CD4-positive, CD25-positive, alpha-beta regulatory T cell (primary cell): ENCODE results near the gene AADACL3. TPM values are rescaled to one million over a fixed set of nuclear protein-coding genes. Genes with fewer than 3 reads are reported as not detected.
"Not testable (repeated sequence)": the region's sequence is repeated elsewhere in the genome, so short reads cannot be mapped to it uniquely, and the experiment has no call there.

Source experiments
- ATAC-seq, 2 donors: fragments of 150-1000 bp; cut with Tn5 transposase; one replicate each; pipeline ENCODE4 v1.10.0; 2021; ENCODE audit warnings: low read depth in 2 of 2, moderate number of reproducible peaks in 2 of 2, moderate library complexity in 1 of 2
- DNase-seq, 3 donors: peaks; one replicate each; pipeline versions ENCODE4 v3.0.0 to v3.0.0-alpha.2; 2012 to 2022; ENCODE audit warnings: mixed read lengths in 1 of 3
- H3K27ac ChIP-seq: one replicate; pipeline ENCODE4 v1.7.0; 2013; ENCODE audit warnings: mild to moderate bottlenecking, low read length; ENCODE audit not compliant: insufficient read depth, poor library complexity, severe bottlenecking
- H3K27me3 ChIP-seq: one replicate; pipeline ENCODE4 v1.7.0; 2013; ENCODE audit warnings: low read length; ENCODE audit not compliant: control insufficient read depth, insufficient read depth
- H3K36me3 ChIP-seq: one replicate; pipeline ENCODE4 v1.7.0; 2013; ENCODE audit warnings: mild to moderate bottlenecking, low read length, moderate library complexity; ENCODE audit not compliant: control insufficient read depth, insufficient read depth
- H3K4me1 ChIP-seq: 2 replicates; pipeline ENCODE4 v1.7.0; 2013; ENCODE audit warnings: mild to moderate bottlenecking, low read length; ENCODE audit not compliant: insufficient read depth, control insufficient read depth, poor library complexity, severe bottlenecking
- H3K4me3 ChIP-seq: one replicate; pipeline ENCODE4 v1.7.0; 2013; ENCODE audit warnings: low read depth, mild to moderate bottlenecking, low read length, moderate library complexity
- H3K9me3 ChIP-seq, 2 experiments: 1 replicate in 1 of 2; 2 replicates in 1 of 2; pipeline ENCODE4 v1.7.0; 2013; ENCODE audit warnings: low read length in 2 of 2, mild to moderate bottlenecking in 1 of 2, moderate library complexity in 1 of 2; ENCODE audit not compliant: control insufficient read depth in 2 of 2
- H3K27ac Mint-ChIP-seq, 3 donors: one replicate each; pipeline ENCODE4 v1.8.0; 2020 to 2022; ENCODE audit warnings: mild to moderate bottlenecking in 3 of 3, mixed read lengths in 3 of 3, moderate library complexity in 2 of 3
- H3K27me3 Mint-ChIP-seq: one replicate; pipeline ENCODE4 v1.8.0; 2022; ENCODE audit warnings: mild to moderate bottlenecking, mixed read lengths
- H3K36me3 Mint-ChIP-seq: one replicate; pipeline ENCODE4 v1.8.0; 2020; ENCODE audit warnings: mixed read lengths
- H3K4me1 Mint-ChIP-seq, 4 donors: one replicate each; pipeline ENCODE4 v1.8.0; 2020 to 2022; ENCODE audit warnings: mixed read lengths in 4 of 4, mild to moderate bottlenecking in 1 of 4
- H3K4me3 Mint-ChIP-seq, 4 donors: one replicate each; pipeline ENCODE4 v1.8.0; 2020 to 2022; ENCODE audit warnings: mild to moderate bottlenecking in 4 of 4, mixed read lengths in 4 of 4, moderate library complexity in 3 of 4
- H3K9me3 Mint-ChIP-seq, 7 donors: one replicate each; pipeline ENCODE4 v1.8.0; 2020 to 2022; ENCODE audit warnings: mixed read lengths in 7 of 7, mild to moderate bottlenecking in 3 of 7, moderate library complexity in 2 of 7
- polyA plus RNA-seq, 4 donors: library from polyadenylated mRNA; unstranded; fragments of 300-500 nt; fragmentation: Illumina TruSeq; gene quantifications; one replicate each; pipeline ENCODE4 v1.2.3, GENCODE V29; 2021
- total RNA-seq: library from RNA; stranded (reverse); gene quantifications from one replicate; pipeline ENCODE4 v1.2.3, GENCODE V29; 2022

The AADACL3 gene
- total and polyA plus RNA-seq, 5 donors from 2014 or later, result not detected

GRCh38 chr1:12709091-12709491, 6.8 kb upstream of the AADACL3 start:
- Histone ChIP-seq H3K36me3 (no peaks in the 10 kb centered on the region), H3K27ac (no peak overlapping the region), H3K4me1 (no peaks in the 10 kb centered on the region), H3K4me3 (no peak overlapping the region), H3K9me3 (peaks cover 0 to 6% of the 10 kb centered on the region in 2 experiments), H3K27me3 (no peaks in the 10 kb centered on the region)
- H3K36me3 Mint-ChIP-seq, result no peaks in the 10 kb centered on the region
- H3K27ac Mint-ChIP-seq, result no peak overlapping the region
- H3K4me3 Mint-ChIP-seq, result no peak overlapping the region
- DNase-seq, result no peak
- peaks cover 0 to 12% (median 3%) of the 10 kb centered on the region in 7 donors for H3K9me3 Mint-ChIP-seq
- no peaks in the 10 kb centered on the region for H3K4me1 Mint-ChIP-seq
- peaks cover 22% of the 10 kb centered on the region for H3K27me3 Mint-ChIP-seq
- no peak for ATAC-seq

GRCh38 chr1:12709696-12710095, 6.2 kb upstream of the AADACL3 start:
- Histone ChIP-seq H3K36me3 (no peaks in the 10 kb centered on the region), H3K27ac (no peak overlapping the region), H3K4me1 (no peaks in the 10 kb centered on the region), H3K27me3 (no peaks in the 10 kb centered on the region), H3K4me3 (no peak overlapping the region), H3K9me3 (no peaks in the 10 kb centered on the region)
- Mint-ChIP-seq H3K4me1 (no peaks in the 10 kb centered on the region), H3K27ac (no peak overlapping the region), H3K4me3 (no peak overlapping the region), H3K36me3 (no peaks in the 10 kb centered on the region), H3K9me3 (peaks cover 0 to 6% (median 3%) of the 10 kb centered on the region in 7 donors), H3K27me3 (peaks cover 21% of the 10 kb centered on the region)
- DNase-seq (no peak), ATAC-seq (no peak)

- no peak overlapping the region for H3K4me3 Mint-ChIP-seq
- ATAC-seq, result no peak
These were observed 4.4 kb upstream of the AADACL3 start for GRCh38 chr1:12711536-12711935.

GRCh38 chr1:12712076-12712475, 3.8 kb upstream of the AADACL3 start:
- H3K27me3 ChIP-seq, result no peaks in the 10 kb centered on the region
- H3K36me3 ChIP-seq, result no peaks in the 10 kb centered on the region
- peaks cover 27% of the 10 kb centered on the region for H3K27me3 Mint-ChIP-seq
- H3K4me3 ChIP-seq, result no peak overlapping the region
- H3K4me3 Mint-ChIP-seq, result no peak overlapping the region
- no peaks in the 10 kb centered on the region for H3K36me3 Mint-ChIP-seq
- H3K27ac Mint-ChIP-seq, result no peak overlapping the region
- H3K4me1 Mint-ChIP-seq, result no peaks in the 10 kb centered on the region
- ATAC-seq (no peak), DNase-seq (no peak)
- H3K4me1 ChIP-seq, result no peaks in the 10 kb centered on the region
- H3K27ac ChIP-seq, result no peak overlapping the region
- H3K9me3 Mint-ChIP-seq, result no peaks in the 10 kb centered on the region
- H3K9me3 ChIP-seq, result no peaks in the 10 kb centered on the region

More at GRCh38 chr1:12711536-12711935, 4.4 kb upstream of the AADACL3 start:
- Histone ChIP-seq H3K4me3 (no peak overlapping the region), H3K27me3 (no peaks in the 10 kb centered on the region), H3K27ac (no peak overlapping the region), H3K9me3 (no peaks in the 10 kb centered on the region), H3K4me1 (no peaks in the 10 kb centered on the region), H3K36me3 (no peaks in the 10 kb centered on the region)
- no peaks in the 10 kb centered on the region for H3K36me3 Mint-ChIP-seq
- no peak for DNase-seq
- no peak overlapping the region for H3K27ac Mint-ChIP-seq
- no peaks in the 10 kb centered on the region for H3K4me1 Mint-ChIP-seq
- H3K9me3 Mint-ChIP-seq, result no peaks in the 10 kb centered on the region
- peaks cover 27% of the 10 kb centered on the region for H3K27me3 Mint-ChIP-seq

- no peaks in the 10 kb centered on the region for H3K36me3 ChIP-seq
- DNase-seq, result no peak
- Mint-ChIP-seq H3K9me3 (no peaks in the 10 kb centered on the region), H3K27me3 (peaks cover 27% of the 10 kb centered on the region), H3K36me3 (no peaks in the 10 kb centered on the region), H3K4me1 (no peaks in the 10 kb centered on the region), H3K4me3 (no peak overlapping the region), H3K27ac (no peak overlapping the region)
- no peaks in the 10 kb centered on the region for H3K27me3 ChIP-seq
- no peaks in the 10 kb centered on the region for H3K9me3 ChIP-seq
- no peaks in the 10 kb centered on the region for H3K4me1 ChIP-seq
- ATAC-seq, result no peak
- no peak overlapping the region for H3K27ac ChIP-seq
- no peak overlapping the region for H3K4me3 ChIP-seq
These were observed 3.0 kb upstream of the AADACL3 start for GRCh38 chr1:12712929-12713328.

GRCh38 chr1:12713651-12714050, 2.3 kb upstream of the AADACL3 start:
- ATAC-seq, H3K27ac Mint-ChIP-seq: not testable (repeated sequence)
- H3K27me3 Mint-ChIP-seq, result peaks cover 24% of the 10 kb centered on the region

GRCh38 chr1:12714710-12715475, 1.0 kb upstream of the AADACL3 start:
- no peaks in the 10 kb centered on the region for H3K27me3 ChIP-seq
- H3K9me3 ChIP-seq, result no peaks in the 10 kb centered on the region
- ATAC-seq (no peak), DNase-seq (no peak)
- no peaks in the 10 kb centered on the region for H3K36me3 Mint-ChIP-seq
- H3K4me3 Mint-ChIP-seq, result no peak overlapping the region
- no peaks in the 10 kb centered on the region for H3K9me3 Mint-ChIP-seq
- no peaks in the 10 kb centered on the region for H3K4me1 Mint-ChIP-seq
- H3K36me3 ChIP-seq, result no peaks in the 10 kb centered on the region
- no peaks in the 10 kb centered on the region for H3K4me1 ChIP-seq
- no peak overlapping the region for H3K4me3 ChIP-seq
- H3K27ac Mint-ChIP-seq, result no peak overlapping the region
- no peak overlapping the region for H3K27ac ChIP-seq
- peaks cover 21% of the 10 kb centered on the region for H3K27me3 Mint-ChIP-seq

More at GRCh38 chr1:12713651-12714050, 2.3 kb upstream of the AADACL3 start:
- H3K36me3 Mint-ChIP-seq, H3K4me3 ChIP-seq, H3K36me3 ChIP-seq, H3K27me3 ChIP-seq, H3K4me3 Mint-ChIP-seq, H3K4me1 Mint-ChIP-seq, H3K9me3 Mint-ChIP-seq, H3K4me1 ChIP-seq, DNase-seq, H3K27ac ChIP-seq, H3K9me3 ChIP-seq: not testable (repeated sequence)

- Histone ChIP-seq H3K9me3 (no peaks in the 10 kb centered on the region), H3K36me3 (no peaks in the 10 kb centered on the region), H3K27ac (no peak overlapping the region), H3K4me1 (no peaks in the 10 kb centered on the region), H3K4me3 (no peak overlapping the region), H3K27me3 (no peaks in the 10 kb centered on the region)
- Mint-ChIP-seq H3K36me3 (no peaks in the 10 kb centered on the region), H3K4me1 (no peaks in the 10 kb centered on the region), H3K27ac (no peak overlapping the region), H3K9me3 (no peaks in the 10 kb centered on the region), H3K4me3 (no peak overlapping the region), H3K27me3 (peaks cover 21% of the 10 kb centered on the region)
- no peak for ATAC-seq
- no peak for DNase-seq
These were observed 1.5 kb downstream of the AADACL3 start for GRCh38 chr1:12717301-12717838.
